ENCODE data around the gene EXT2. TPM values are rescaled to one million over a fixed set of nuclear protein-coding genes. Genes with fewer than 3 reads are reported as not detected.

Gene EXT2
- total RNA-seq, 2 donors from 2014 or later: 26.6 to 28.8 TPM

- DNase-seq (no peak), ATAC-seq (replicated peaks in 1 of 2) (no peak)
- Mint-ChIP-seq H3K36me3 (ENCODE audit: insufficient read depth in 2 of 2) (peaks cover 0 to 2% of the 10 kb centered on the region in 2 donors), H3K4me3 (no peak overlapping the region), H3K4me1 (ENCODE audit: low read depth) (peaks cover 10% of the 10 kb centered on the region), H3K27me3 (ENCODE audit: low read depth) (no peaks in the 10 kb centered on the region), H3K27ac (no peak overlapping the region), H3K9me3 (no peaks in the 10 kb centered on the region)
Measured at GRCh38 chr11:44071157-44071556, 24.3 kb upstream of the EXT2 start.

GRCh38 chr11:44072757-44073658, 22.5 kb upstream of the EXT2 start:
- no peaks in the 10 kb centered on the region for H3K4me1 Mint-ChIP-seq (ENCODE audit: low read depth)
- H3K36me3 Mint-ChIP-seq (ENCODE audit: insufficient read depth in 2 of 2): peaks cover 0 to 4% of the 10 kb centered on the region in 2 donors
- H3K4me3 Mint-ChIP-seq: no peak overlapping the region
- H3K27ac Mint-ChIP-seq: no peak overlapping the region
- no peak for DNase-seq
- ATAC-seq (replicated peaks in 1 of 2): no peak
- no peaks in the 10 kb centered on the region for H3K27me3 Mint-ChIP-seq (ENCODE audit: low read depth)
- no peaks in the 10 kb centered on the region for H3K9me3 Mint-ChIP-seq

- Mint-ChIP-seq H3K4me3 (no peak overlapping the region), H3K4me1 (ENCODE audit: low read depth) (no peaks in the 10 kb centered on the region), H3K36me3 (ENCODE audit: insufficient read depth in 2 of 2) (peaks cover 0 to 8% of the 10 kb centered on the region in 2 donors), H3K27me3 (ENCODE audit: low read depth) (no peaks in the 10 kb centered on the region), H3K9me3 (no peaks in the 10 kb centered on the region), H3K27ac (no peak overlapping the region)
- DNase-seq (no peak), ATAC-seq (replicated peaks in 1 of 2) (no peak)
Measured at GRCh38 chr11:44078794-44079193, 16.7 kb upstream of the EXT2 start.

GRCh38 chr11:44079376-44079775, 16.1 kb upstream of the EXT2 start:
- ATAC-seq (replicated peaks in 1 of 2): no peak

GRCh38 chr11:44080951-44081350, 14.5 kb upstream of the EXT2 start:
- Mint-ChIP-seq H3K9me3 (peaks cover 0 to 4% of the 10 kb centered on the region in 2 donors), H3K27me3 (ENCODE audit: low read depth) (no peaks in the 10 kb centered on the region), H3K36me3 (ENCODE audit: insufficient read depth in 2 of 2) (peaks cover 4 to 16% of the 10 kb centered on the region in 2 donors), H3K4me3 (no peak overlapping the region), H3K4me1 (ENCODE audit: low read depth) (no peaks in the 10 kb centered on the region), H3K27ac (no peak overlapping the region)
- ATAC-seq (replicated peaks in 1 of 2): no peak
- DNase-seq: no peak

More at GRCh38 chr11:44079376-44079775, 16.1 kb upstream of the EXT2 start:
- Mint-ChIP-seq H3K27me3 (ENCODE audit: low read depth) (no peaks in the 10 kb centered on the region), H3K4me3 (no peak overlapping the region), H3K4me1 (ENCODE audit: low read depth) (no peaks in the 10 kb centered on the region), H3K27ac (no peak overlapping the region), H3K36me3 (ENCODE audit: insufficient read depth in 2 of 2) (peaks cover 0 to 12% of the 10 kb centered on the region in 2 donors), H3K9me3 (no peaks in the 10 kb centered on the region)
- DNase-seq: no peak

GRCh38 chr11:44082645-44083044, 12.8 kb upstream of the EXT2 start:
- no peaks in the 10 kb centered on the region for H3K27me3 Mint-ChIP-seq (ENCODE audit: low read depth)
- ATAC-seq (replicated peaks in 1 of 2) (no peak), DNase-seq (no peak)
- H3K36me3 Mint-ChIP-seq (ENCODE audit: insufficient read depth in 2 of 2): peaks cover 4 to 17% of the 10 kb centered on the region in 2 donors
- no peaks in the 10 kb centered on the region for H3K4me1 Mint-ChIP-seq (ENCODE audit: low read depth)
- peaks cover 0 to 4% of the 10 kb centered on the region in 2 donors for H3K9me3 Mint-ChIP-seq
- no peak overlapping the region for H3K27ac Mint-ChIP-seq
- H3K4me3 Mint-ChIP-seq: no peak overlapping the region

- ATAC-seq (replicated peaks in 1 of 2) (no peak), DNase-seq (no peak)
- H3K27ac Mint-ChIP-seq: no peak overlapping the region
- H3K4me3 Mint-ChIP-seq: no peak overlapping the region
- peaks cover 0 to 4% of the 10 kb centered on the region in 2 donors for H3K9me3 Mint-ChIP-seq
- H3K4me1 Mint-ChIP-seq (ENCODE audit: low read depth): no peaks in the 10 kb centered on the region
- H3K36me3 Mint-ChIP-seq (ENCODE audit: insufficient read depth in 2 of 2): peaks cover 4 to 17% of the 10 kb centered on the region in 2 donors
- H3K27me3 Mint-ChIP-seq (ENCODE audit: low read depth): no peaks in the 10 kb centered on the region
Measured at GRCh38 chr11:44083433-44083832, 12.0 kb upstream of the EXT2 start.

- Mint-ChIP-seq H3K4me1 (ENCODE audit: low read depth) (peaks cover 3% of the 10 kb centered on the region), H3K36me3 (ENCODE audit: insufficient read depth in 2 of 2) (peaks cover 4 to 17% of the 10 kb centered on the region in 2 donors), H3K4me3 (no peak overlapping the region), H3K27ac (no peak overlapping the region), H3K9me3 (peaks cover 0 to 4% of the 10 kb centered on the region in 2 donors), H3K27me3 (ENCODE audit: low read depth) (no peaks in the 10 kb centered on the region)
- no peak for DNase-seq
- ATAC-seq (replicated peaks in 1 of 2): no peak
Measured at GRCh38 chr11:44083906-44084305, 11.6 kb upstream of the EXT2 start.

GRCh38 chr11:44085330-44085729, 10.1 kb upstream of the EXT2 start:
- no peak for ATAC-seq (replicated peaks in 1 of 2)
- Mint-ChIP-seq H3K9me3 (peaks cover 0 to 4% of the 10 kb centered on the region in 2 donors), H3K4me3 (no peak overlapping the region), H3K27ac (no peak overlapping the region), H3K4me1 (ENCODE audit: low read depth) (peaks cover 5% of the 10 kb centered on the region), H3K27me3 (ENCODE audit: low read depth) (no peaks in the 10 kb centered on the region), H3K36me3 (ENCODE audit: insufficient read depth in 2 of 2) (peaks cover 4 to 14% of the 10 kb centered on the region in 2 donors)
- no peak for DNase-seq

- ATAC-seq (replicated peaks in 1 of 2) (peak in 1 of 2 donors; percentile 72), DNase-seq (no peak)
- Mint-ChIP-seq H3K4me1 (ENCODE audit: low read depth) (peaks cover 5% of the 10 kb centered on the region), H3K9me3 (peaks cover 0 to 4% of the 10 kb centered on the region in 2 donors), H3K36me3 (ENCODE audit: insufficient read depth in 2 of 2) (peaks cover 4 to 11% of the 10 kb centered on the region in 2 donors), H3K27ac (no peak overlapping the region), H3K4me3 (no peak overlapping the region), H3K27me3 (ENCODE audit: low read depth) (no peaks in the 10 kb centered on the region)
Measured at GRCh38 chr11:44088377-44088776, 7.1 kb upstream of the EXT2 start.

- Mint-ChIP-seq H3K27me3 (ENCODE audit: low read depth) (no peaks in the 10 kb centered on the region), H3K4me1 (ENCODE audit: low read depth) (peaks cover 5% of the 10 kb centered on the region), H3K27ac (no peak overlapping the region), H3K4me3 (no peak overlapping the region), H3K9me3 (peaks cover 0 to 4% of the 10 kb centered on the region in 2 donors), H3K36me3 (ENCODE audit: insufficient read depth in 2 of 2) (peaks cover 4 to 10% of the 10 kb centered on the region in 2 donors)
- no peak for ATAC-seq (replicated peaks in 1 of 2)
- no peak for DNase-seq
Measured at GRCh38 chr11:44088871-44089270, 6.6 kb upstream of the EXT2 start.

GRCh38 chr11:44090539-44090938, 4.9 kb upstream of the EXT2 start:
- no peak overlapping the region for H3K4me3 Mint-ChIP-seq
- peaks cover 2 to 5% of the 10 kb centered on the region in 2 donors for H3K36me3 Mint-ChIP-seq (ENCODE audit: insufficient read depth in 2 of 2)
- H3K4me1 Mint-ChIP-seq (ENCODE audit: low read depth): peaks cover 20% of the 10 kb centered on the region
- H3K9me3 Mint-ChIP-seq: peaks cover 0 to 2% of the 10 kb centered on the region in 2 donors
- ATAC-seq (replicated peaks in 1 of 2) (no peak), DNase-seq (no peak)
- no peak overlapping the region for H3K27ac Mint-ChIP-seq
- H3K27me3 Mint-ChIP-seq (ENCODE audit: low read depth): no peaks in the 10 kb centered on the region

GRCh38 chr11:44094260-44094868, 1.1 kb upstream of the EXT2 start:
- no peak overlapping the region for H3K27ac Mint-ChIP-seq
- ATAC-seq (replicated peaks in 1 of 2) (peak; percentile 34 to 47), DNase-seq (peak; percentile 83 to 84)
- H3K4me3 Mint-ChIP-seq: peak overlapping the region; percentile 49 to 85
- H3K27me3 Mint-ChIP-seq (ENCODE audit: low read depth): no peaks in the 10 kb centered on the region
- no peaks in the 10 kb centered on the region for H3K9me3 Mint-ChIP-seq
- peaks cover 31% of the 10 kb centered on the region for H3K4me1 Mint-ChIP-seq (ENCODE audit: low read depth)
- no peaks in the 10 kb centered on the region for H3K36me3 Mint-ChIP-seq (ENCODE audit: insufficient read depth in 2 of 2)

Data from activated T-cell treated with anti-CD3 and anti-CD28 coated beads, Interleukin-2, amount 50 U/mL, for 72 hours (primary cell).